Astrocyte of the spinal cord (primary cell): ENCODE data around the gene TRAPPC3.
A peak's percentile ranks its signal among the peaks of the same experiment; 100 is the strongest.

Experiments used
- DNase-seq: peaks from one replicate; pipeline ENCODE4 v3.0.0; 2011; ENCODE audit warnings: low read depth, low spot score
- H3K4me3 ChIP-seq: 2 replicates; pipeline ENCODE4 v1.5.1; 2011; ENCODE audit warnings: low read depth, mild to moderate bottlenecking, low read length, moderate library complexity
- CTCF ChIP-seq: IDR thresholded peaks from 2 replicates; pipeline ENCODE4 v1.5.1; 2012; ENCODE audit warnings: low read depth, mild to moderate bottlenecking, low read length, inconsistent platforms
- in situ Hi-C: cut with HindIII; loops from 2 replicates; pipeline ENCODE4 v1.10.0; 2017; ENCODE audit warnings: low sequenced_read_pairs

The TRAPPC3 gene

GRCh38 chr1:36165145-36165544 is 15.9 kb upstream of the TRAPPC3 start:
- no peak for DNase-seq
- in situ Hi-C loops = no loop called here
- no peak overlapping the region for H3K4me3 ChIP-seq
- TF ChIP-seq CTCF = no peak

GRCh38 chr1:36164361-36164760 is 15.1 kb upstream of the TRAPPC3 start:
- no peak overlapping the region for H3K4me3 ChIP-seq
- in situ Hi-C loops = no loop called here
- DNase-seq = no peak
- no peak for TF ChIP-seq CTCF

DNA sequence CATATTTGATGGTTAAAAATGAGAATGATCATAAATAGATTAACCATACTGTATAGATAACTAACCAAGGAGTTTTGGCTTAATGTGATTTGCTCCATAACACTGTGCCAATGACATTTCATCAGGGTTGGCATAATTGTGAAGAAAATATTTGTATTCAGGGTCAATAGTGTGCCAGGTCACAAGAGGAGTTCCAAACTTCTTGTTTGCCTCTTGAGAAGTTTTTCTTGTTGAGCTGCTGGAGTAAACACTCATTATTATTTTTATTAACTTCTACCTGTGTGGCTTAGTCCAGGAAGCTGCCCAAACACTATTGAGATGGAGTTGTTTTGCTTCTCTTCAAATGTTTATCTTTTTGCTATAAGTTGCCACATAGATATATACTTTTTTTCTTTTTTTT is 14.1 kb upstream of the TRAPPC3 start:
- TF ChIP-seq CTCF = no peak
- no peak overlapping the region for H3K4me3 ChIP-seq
- no peak for DNase-seq
- in situ Hi-C loops = no loop called here

GRCh38 chr1:36162680-36163239 is 13.5 kb upstream of the TRAPPC3 start:
- in situ Hi-C loops = no loop called here
- no peak for DNase-seq
- H3K4me3 ChIP-seq = no peak overlapping the region
- no peak for TF ChIP-seq CTCF

DNA sequence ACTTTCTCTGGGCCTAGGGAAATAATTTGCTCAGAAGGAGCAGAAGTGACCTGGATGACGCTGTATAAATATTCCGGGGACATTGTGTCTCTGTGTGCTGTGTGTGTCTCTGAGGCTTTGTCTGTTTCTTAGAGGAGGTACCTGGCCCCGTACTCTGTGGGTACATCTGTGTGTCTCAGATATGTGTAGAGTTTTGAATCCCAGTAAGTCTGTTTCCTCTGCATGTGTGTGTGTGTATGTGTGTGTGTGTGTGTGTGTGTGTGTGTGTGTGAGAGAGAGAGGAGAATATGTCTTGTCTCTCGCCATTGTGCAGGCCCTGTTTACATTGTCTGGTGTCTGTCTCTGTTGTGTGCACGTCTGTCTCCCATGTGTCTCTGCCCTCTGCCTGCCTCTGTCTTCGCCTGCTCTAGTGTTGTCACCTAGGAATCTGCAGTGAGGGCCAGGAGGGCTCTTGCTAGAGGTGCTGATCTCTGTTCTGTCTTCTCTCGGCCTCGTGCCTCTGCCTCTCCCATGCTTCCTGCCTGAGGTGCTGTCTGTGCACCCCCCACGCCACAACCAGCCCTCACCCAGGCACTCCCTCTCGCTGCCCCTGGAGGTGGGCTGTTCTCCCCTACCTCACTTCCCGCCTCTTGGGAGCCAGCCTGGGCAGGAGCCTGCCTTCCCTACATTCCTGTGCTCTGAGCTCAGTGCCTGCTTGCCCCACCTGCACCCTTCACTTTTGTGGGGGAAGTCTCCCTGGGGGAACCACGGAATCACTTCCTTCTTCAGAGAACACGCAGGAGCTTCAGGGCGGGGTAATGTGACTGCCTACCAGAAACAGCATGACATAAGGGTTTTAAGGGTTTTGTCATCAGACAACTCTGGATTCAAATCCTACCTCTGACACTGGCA is 12.6 kb upstream of the TRAPPC3 start:
- H3K4me3 ChIP-seq = peak overlapping the region; percentile 48
- no peak for TF ChIP-seq CTCF
- no peak for DNase-seq
- in situ Hi-C loops = no loop called here

DNA sequence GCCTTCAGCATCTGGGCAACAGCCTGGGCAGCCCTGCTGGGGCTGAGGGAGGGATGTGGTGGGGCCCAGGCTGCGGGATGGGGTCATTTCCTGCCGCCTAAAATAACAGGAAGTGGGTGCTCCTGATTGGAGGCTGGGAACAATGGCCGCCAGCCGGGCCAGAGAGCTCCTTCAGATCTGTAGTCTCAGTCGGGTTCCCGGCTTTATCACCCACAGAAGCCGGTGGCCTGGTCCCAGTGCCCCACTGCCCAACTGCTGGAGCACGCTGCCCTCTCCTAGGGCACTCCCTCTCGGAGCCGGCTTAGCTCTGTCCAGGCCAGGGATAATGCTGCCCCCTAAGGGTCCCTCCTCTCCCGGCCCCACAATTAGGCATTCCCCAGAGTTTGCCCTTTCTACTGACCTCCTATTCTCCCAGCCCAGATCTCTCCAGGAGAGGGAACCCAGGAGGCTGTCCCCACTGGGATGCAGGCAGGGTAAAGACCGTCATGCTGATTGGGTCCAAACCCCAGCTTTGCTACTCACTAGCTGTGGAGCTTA is 11.7 kb upstream of the TRAPPC3 start:
- DNase-seq = peak; percentile 68
- H3K4me3 ChIP-seq = peak overlapping the region; percentile 48
- in situ Hi-C loops = no loop called here

More for the DNA sequence above, 11.7 kb upstream of the TRAPPC3 start:
- TF ChIP-seq CTCF = peak; percentile 55
